GM10248 (cell line): ENCODE results near the gene PLCH1.

Experiments
- CTCF ChIA-PET: fragments of 300-600 bp; sonication (Branson Sonifier 250); formaldehyde crosslinking; extraction: SDS; loops from one replicate; lab custom pipeline; 2021; ENCODE audit warnings: antibody characterized with exemption; lab: Yijun Ruan, JAX
- POLR2A ChIA-PET: fragments of 350-650 bp; sonication (Branson Sonifier 250); formaldehyde crosslinking; extraction: SDS; loops from one replicate; lab custom pipeline; 2020; ENCODE audit warnings: antibody characterized with exemption; lab: Yijun Ruan, JAX
- DNase-seq: peaks from one replicate; pipeline ENCODE4 v3.0.0; 2012; ENCODE audit errors: extremely low spot score
- TF ChIP-seq, protein P1 (sequence below): IDR thresholded peaks from 2 replicates; pipeline ENCODE4 v1.5.1; 2012; ENCODE audit warnings: mild to moderate bottlenecking, low read depth; ENCODE audit errors: extremely low read depth, missing control alignments, control extremely low read depth

Gene PLCH1

DNA sequence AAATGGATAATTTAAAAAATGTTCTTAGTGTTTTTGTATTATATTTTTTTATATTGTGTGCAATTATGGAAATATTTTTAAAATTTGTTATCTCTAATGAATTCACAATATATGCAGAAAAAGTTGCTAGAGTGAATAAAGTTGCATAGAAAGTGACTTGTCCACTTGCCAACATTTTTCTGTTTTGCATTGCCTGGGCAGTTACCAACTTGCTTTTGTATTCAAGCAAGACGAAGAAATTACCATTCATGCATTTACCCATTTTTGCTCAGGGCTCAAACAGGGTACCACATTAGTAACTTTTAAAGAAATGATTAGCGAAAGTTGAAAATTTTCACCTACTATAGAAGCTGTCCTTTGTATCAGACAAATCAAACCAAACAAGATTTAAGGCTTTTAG lies 298.5 kb downstream of the PLCH1 start:
- CTCF ChIA-PET: interaction anchor here (0.9 kb wide), 1 partner anchor 14 kb away, joined by 3 read pairs; no protein-coding TSS in a partner anchor
- POLR2A ChIA-PET: no interaction called here
- TF ChIP-seq, protein P1, sequence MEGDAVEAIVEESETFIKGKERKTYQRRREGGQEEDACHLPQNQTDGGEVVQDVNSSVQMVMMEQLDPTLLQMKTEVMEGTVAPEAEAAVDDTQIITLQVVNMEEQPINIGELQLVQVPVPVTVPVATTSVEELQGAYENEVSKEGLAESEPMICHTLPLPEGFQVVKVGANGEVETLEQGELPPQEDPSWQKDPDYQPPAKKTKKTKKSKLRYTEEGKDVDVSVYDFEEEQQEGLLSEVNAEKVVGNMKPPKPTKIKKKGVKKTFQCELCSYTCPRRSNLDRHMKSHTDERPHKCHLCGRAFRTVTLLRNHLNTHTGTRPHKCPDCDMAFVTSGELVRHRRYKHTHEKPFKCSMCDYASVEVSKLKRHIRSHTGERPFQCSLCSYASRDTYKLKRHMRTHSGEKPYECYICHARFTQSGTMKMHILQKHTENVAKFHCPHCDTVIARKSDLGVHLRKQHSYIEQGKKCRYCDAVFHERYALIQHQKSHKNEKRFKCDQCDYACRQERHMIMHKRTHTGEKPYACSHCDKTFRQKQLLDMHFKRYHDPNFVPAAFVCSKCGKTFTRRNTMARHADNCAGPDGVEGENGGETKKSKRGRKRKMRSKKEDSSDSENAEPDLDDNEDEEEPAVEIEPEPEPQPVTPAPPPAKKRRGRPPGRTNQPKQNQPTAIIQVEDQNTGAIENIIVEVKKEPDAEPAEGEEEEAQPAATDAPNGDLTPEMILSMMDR: no peak
- no peak for DNase-seq

GRCh38 chr3:155444771-155445170 lies 300.1 kb downstream of the PLCH1 start:
- TF ChIP-seq, protein P1: no peak
- CTCF ChIA-PET: no interaction called here
- POLR2A ChIA-PET: no interaction called here
- no peak for DNase-seq

DNA sequence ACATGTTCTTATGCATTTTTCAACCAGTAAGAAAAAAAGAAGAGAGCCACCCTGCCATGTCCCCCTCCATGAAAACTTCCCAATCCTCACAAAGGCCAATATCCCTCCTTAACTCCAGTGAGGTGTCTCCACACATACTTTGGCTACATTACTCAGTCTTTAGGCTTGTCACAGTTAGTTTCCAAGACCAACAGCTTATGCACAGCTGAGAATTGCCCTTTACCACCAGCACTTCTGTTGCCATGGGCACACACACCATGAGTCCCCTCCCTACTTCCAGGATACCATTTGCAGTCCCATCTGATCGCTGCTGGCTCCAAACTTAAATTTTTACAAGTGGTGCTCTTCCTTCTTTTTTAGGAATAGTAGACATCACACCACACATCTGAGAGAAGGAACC lies 301.1 kb downstream of the PLCH1 start:
- TF ChIP-seq, protein P1: no peak
- POLR2A ChIA-PET: no interaction called here
- CTCF ChIA-PET: interaction anchor here (1.2 kb wide), 1 partner anchor 258 kb away, joined by 4 read pairs; no protein-coding TSS in a partner anchor
- no peak for DNase-seq

- CTCF ChIA-PET: no interaction called here
- TF ChIP-seq, protein P1: no peak
- no peak for DNase-seq
- POLR2A ChIA-PET: no interaction called here
Observed at GRCh38 chr3:155442072-155442471, 302.8 kb downstream of the PLCH1 start.

DNA sequence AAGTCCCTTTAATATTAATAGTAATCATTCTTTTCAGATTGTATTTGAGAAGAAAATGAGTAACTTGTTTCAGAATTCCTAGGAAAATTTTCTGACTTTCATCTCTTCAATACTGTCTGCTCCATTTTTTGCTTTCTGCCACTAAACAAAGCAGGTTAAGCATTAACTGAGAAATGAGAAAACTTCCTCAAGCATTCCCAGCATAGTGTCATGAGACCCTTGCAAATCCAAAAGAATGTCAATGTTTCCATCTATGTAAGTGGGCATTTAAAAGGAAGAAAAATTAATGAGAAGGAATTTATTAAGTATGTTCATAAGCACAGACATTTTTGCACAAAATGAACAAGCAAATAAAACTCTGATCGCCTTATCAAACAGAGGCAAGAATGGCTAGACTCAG lies 303.4 kb downstream of the PLCH1 start:
- TF ChIP-seq, protein P1: no peak
- ChIA-PET CTCF (no interaction called here), POLR2A (no interaction called here)
- DNase-seq: no peak

DNA sequence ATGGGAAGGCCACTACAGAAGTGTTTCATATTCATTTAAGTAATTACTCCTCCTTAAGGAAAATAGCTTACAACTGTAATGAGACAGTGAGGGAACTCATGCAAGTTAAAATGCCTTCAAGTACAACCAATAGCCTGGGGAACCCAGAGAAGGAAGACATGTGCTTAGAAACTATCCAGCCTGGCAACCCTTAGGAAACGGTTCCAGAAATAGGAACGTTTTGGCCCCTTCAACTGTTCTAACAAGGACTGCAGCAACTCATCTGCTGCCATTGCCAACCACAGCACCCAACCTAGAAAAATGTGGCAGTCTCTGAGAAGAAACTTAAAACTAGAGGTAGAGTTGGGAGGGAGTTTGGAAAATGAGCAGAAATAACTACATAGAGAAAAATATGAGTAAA lies 303.8 kb downstream of the PLCH1 start:
- ChIA-PET CTCF (no interaction called here), POLR2A (no interaction called here)
- no peak for DNase-seq
- TF ChIP-seq, protein P1: no peak

GRCh38 chr3:155435821-155436220 lies 309.1 kb downstream of the PLCH1 start:
- ChIA-PET CTCF (no interaction called here), POLR2A (no interaction called here)
- DNase-seq: no peak
- TF ChIP-seq, protein P1: no peak
